HepG2 (cell line): ENCODE data around the gene RBPMS2. TPM values are rescaled to one million over a fixed set of nuclear protein-coding genes. Genes with fewer than 3 reads are reported as not detected.
A peak's percentile ranks its signal among the peaks of the same experiment; 100 is the strongest.

Source experiments
- ATAC-seq: fragments of 200-7000 bp; cut with Tn5 transposase; 3 replicates; pipeline ENCODE4 v1.9.1; 2020; ENCODE audit warnings: mild to moderate bottlenecking, moderate library complexity
- BruUV-seq: library from RNA; stranded (reverse); fragments of 400-500 nt; replicated peaks from 2 replicates; lab custom pipeline; 2021; lab: Mats Ljungman, UMichigan
- CTCF ChIA-PET: fragments of 300-600 bp; formaldehyde crosslinking; extraction: SDS; loops from one replicate; lab custom pipeline; 2021; ENCODE audit warnings: low total read pairs, inconsistent platforms, low intra/inter-chr PET ratio; lab: Yijun Ruan, JAX
- POLR2A ChIA-PET: fragments of 350-600 bp; sonication (Branson Sonifier 250); formaldehyde crosslinking; loops from one replicate; lab custom pipeline; 2020; ENCODE audit warnings: antibody characterized with exemption, inconsistent platforms; lab: Yijun Ruan, JAX
- DNase-seq: peaks from one replicate; pipeline ENCODE4 v3.0.0-alpha.2; 2015; ENCODE audit warnings: low spot score
- FAIRE-seq: peaks from 3 replicates; lab custom pipeline; 2011; peaks lifted over from hg19 to GRCh38; lab: Jason Lieb, UNC
- H2AFZ ChIP-seq: one replicate; pipeline ENCODE4 v1.6.1; 2011; ENCODE audit warnings: low read length, inconsistent platforms
- H3K27ac ChIP-seq: fragments of 300-600 bp; 3 replicates; pipeline ENCODE4 v1.8.0; 2011; ENCODE audit warnings: mixed run types, mild to moderate bottlenecking, mixed read lengths, low read length, inconsistent platforms; ENCODE audit not compliant: insufficient read depth; ENCODE audit errors: extremely low read length
- H3K27me3 ChIP-seq, 2 experiments: fragments of 200-600 bp in 1 of 2; 2 replicates in 1 of 2; 3 replicates in 1 of 2; pipeline versions ENCODE4 v1.6.0 to v1.8.0; 2011; ENCODE audit warnings: low read length in 2 of 2, mild to moderate bottlenecking in 2 of 2, moderate library complexity in 2 of 2, inconsistent platforms in 1 of 2; ENCODE audit not compliant: insufficient read depth in 2 of 2, control insufficient read depth in 1 of 2
- H3K36me3 ChIP-seq, 2 experiments: fragments of 200-600 bp in 1 of 2; replicated peaks in 1 of 2; 2 replicates in 1 of 2; 3 replicates in 1 of 2; pipeline versions ENCODE4 v1.5.1 to v1.8.0; 2011; ENCODE audit warnings: low read length in 2 of 2, inconsistent platforms in 1 of 2; ENCODE audit not compliant: insufficient read depth in 2 of 2, control insufficient read depth in 1 of 2
- H3K4me1 ChIP-seq: 2 replicates; pipeline ENCODE4 v1.5.1; 2012; ENCODE audit warnings: low read length, inconsistent platforms; ENCODE audit not compliant: insufficient read depth
- H3K4me2 ChIP-seq: 2 replicates; pipeline ENCODE4 v1.6.0; 2011; ENCODE audit warnings: low read depth, low read length, inconsistent platforms
- H3K4me3 ChIP-seq, 3 experiments: fragments of 200-600 bp in 1 of 3; sonication (generic), shearing (Covaris generic) in 1 of 3; replicated peaks in 1 of 3; 2 replicates each; pipeline ENCODE4 v1.5.1; 2011 to 2016; ENCODE audit warnings: low read length in 3 of 3, inconsistent platforms in 2 of 3, low read depth in 2 of 3, mild to moderate bottlenecking in 2 of 3, control low read depth in 1 of 3, mixed read lengths in 1 of 3; ENCODE audit not compliant: insufficient read depth in 1 of 3
- H3K79me2 ChIP-seq: one replicate; pipeline ENCODE4 v1.6.1; 2011; ENCODE audit warnings: low read length, inconsistent platforms; ENCODE audit not compliant: insufficient read depth
- H3K9ac ChIP-seq: 2 replicates; pipeline ENCODE4 v1.6.0; 2011; ENCODE audit warnings: mild to moderate bottlenecking, low read depth, low read length, inconsistent platforms; ENCODE audit not compliant: insufficient read depth
- H3K9me3 ChIP-seq: 2 replicates; pipeline ENCODE4 v1.5.1; 2012; ENCODE audit warnings: mild to moderate bottlenecking, low read length
- H4K20me1 ChIP-seq: 2 replicates; pipeline ENCODE4 v1.6.0; 2011; ENCODE audit warnings: inconsistent platforms, mild to moderate bottlenecking, low read length, moderate library complexity; ENCODE audit not compliant: insufficient read depth
- ATM ChIP-seq: fragments of 450-650 bp; IDR thresholded peaks from 2 replicates; pipeline ENCODE4 v1.7.1; 2017; ENCODE audit warnings: mild to moderate bottlenecking, borderline replicate concordance
- EZH2 ChIP-seq: conservative IDR thresholded peaks from 2 replicates; pipeline ENCODE4 v1.6.1; 2012; ENCODE audit warnings: mild to moderate bottlenecking, low read depth, low read length, moderate library complexity
- MAZ ChIP-seq, 2 experiments: sonication (generic) in 1 of 2; formaldehyde crosslinking in 1 of 2; IDR thresholded peaks; 2 replicates each; pipeline versions ENCODE4 v1.5.0 to v1.6.1; 2012 to 2020; ENCODE audit warnings: low read depth in 2 of 2, mild to moderate bottlenecking in 2 of 2, borderline replicate concordance in 1 of 2, improper control_type of control experiment in 1 of 2, low read length in 1 of 2, missing genetic modification reagents in 1 of 2, moderate library complexity in 1 of 2
- NFRKB ChIP-seq: fragments of 450-650 bp; IDR thresholded peaks from 2 replicates; pipeline ENCODE4 v1.6.1; 2017
- PLSCR1 ChIP-seq: sonication (generic); formaldehyde crosslinking; IDR thresholded peaks from 2 replicates; pipeline ENCODE4 v1.5.0; 2020; ENCODE audit warnings: missing genetic modification reagents, mild to moderate bottlenecking, borderline replicate concordance
- RARG ChIP-seq: sonication (generic); formaldehyde crosslinking; IDR thresholded peaks from 2 replicates; pipeline ENCODE4 v1.4.0; 2020; ENCODE audit warnings: low read depth, mild to moderate bottlenecking, missing genetic modification reagents
- YEATS4 ChIP-seq: sonication (generic); formaldehyde crosslinking; IDR thresholded peaks from 2 replicates; pipeline ENCODE4 v1.4.0; 2020; ENCODE audit warnings: missing genetic modification reagents, borderline replicate concordance
- ZBTB26 ChIP-seq: IDR thresholded peaks from 2 replicates; pipeline ENCODE4 v1.6.1; 2016; ENCODE audit warnings: missing compliant biosample characterization, missing genetic modification reagents, borderline replicate concordance
- ZBTB7A ChIP-seq: sonication (generic); formaldehyde crosslinking; IDR thresholded peaks from 2 replicates; pipeline ENCODE4 v1.8.0; 2022; ENCODE audit warnings: mild to moderate bottlenecking, missing genetic modification reagents
- ZFP91 ChIP-seq: sonication (generic); formaldehyde crosslinking; IDR thresholded peaks from 2 replicates; pipeline ENCODE4 v1.9.0; 2022; ENCODE audit warnings: missing genetic modification reagents, mild to moderate bottlenecking, borderline replicate concordance
- ZNF430 ChIP-seq: sonication (generic); formaldehyde crosslinking; IDR thresholded peaks from 2 replicates; pipeline ENCODE4 v1.9.0; 2021; ENCODE audit warnings: mild to moderate bottlenecking, missing genetic modification reagents
- ZNF577 ChIP-seq: sonication (generic); formaldehyde crosslinking; IDR thresholded peaks from 2 replicates; pipeline ENCODE4 v1.4.0; 2020; ENCODE audit warnings: mild to moderate bottlenecking, low read depth, missing genetic modification reagents, borderline replicate concordance
- ZNF777 ChIP-seq: sonication (generic); formaldehyde crosslinking; IDR thresholded peaks from 2 replicates; pipeline ENCODE4 v1.4.0; 2020; ENCODE audit warnings: missing genetic modification reagents
- WGBS: methylation state at CpG from one replicate; pipeline ENCODE4 v1.1.6; 2017; ENCODE audit warnings: low lambda C conversion rate; 5-methylcytosine and 5-hydroxymethylcytosine counted together
- in situ Hi-C: cut with HindIII; loops from 2 replicates; pipeline ENCODE4 v1.10.0; 2017; ENCODE audit warnings: low pct_unique_long_range_greater_than_20kb; ENCODE audit not compliant: extremely low pct_ligation_motif_present
- intact Hi-C: fragments of 100-400 bp; cut with micrococcal nuclease; formaldehyde crosslinking; loops from one replicate; pipeline ENCODE4 v1.10.0; 2022; ENCODE audit not compliant: unreplicated experiment
- polyA plus RNA-seq, 8 experiments: library from polyadenylated mRNA; depleted of rRNA in 3 of 8; stranded (reverse) in 7 of 8; unstranded in 1 of 8; fragments of >200 nt; fragmentation: Illumina TruSeq in 4 of 8; extraction: Trizol in 4 of 8; gene quantifications; 2 replicates each; pipeline versions ENCODE4 v1.2.1 to v1.2.3, GENCODE V29; 2011 to 2016; ENCODE audit warnings: low read depth in 4 of 8, missing spikeins in 1 of 8, mixed read lengths in 1 of 8; ENCODE audit not compliant: insufficient read depth in 1 of 8
- total RNA-seq, 5 experiments: library from RNA; depleted of rRNA; stranded (reverse); fragments of >200 nt; fragmentation: Illumina TruSeq; extraction: Trizol; gene quantifications; 2 replicates each; pipeline ENCODE4 v1.2.3, GENCODE V29; 2016; ENCODE audit warnings: low read depth in 1 of 5

RBPMS2 gene
- total and polyA plus RNA-seq, 2 of the 13 experiments (the other 11 are each of a cell fraction or from before 2014, with no cell fraction given): 0.08 TPM; not detected in 1

GRCh38 chr15:64774629-64775493 is 528 bp downstream of the RBPMS2 start (continued):
- TF ChIP-seq ZNF577 (CRISPR knock-in tag) (no peak), ZNF777 (peak; percentile 82), NFRKB (no peak), ATM (no peak), ZBTB7A (CRISPR knock-in tag) (no peak), PLSCR1 (CRISPR knock-in tag) (no peak), MAZ (IDR thresholded peaks at IDR 0.05; ENCODE audit: borderline replicate concordance, low read depth, low read length) (no peak), MAZ (CRISPR knock-in tag; IDR thresholded peaks at IDR 0.05; ENCODE audit: low read depth) (0 out of 2 replicates have a peak, but pooled peaks have one; percentile 25)

- H3K4me1 ChIP-seq: peaks cover 8% of the 10 kb centered on the region; the same call in 1 of the 2 replicates
- 70% methylated on average over 17 of the region's 21 CpGs for WGBS
- no peak overlapping the region for H3K27ac ChIP-seq
- no peak for TF ChIP-seq ZBTB26 (CRISPR knock-in tag)
- peak; percentile 43; the same call in 1 of the 2 replicates for TF ChIP-seq ZFP91
- 0 out of 2 replicates have a peak, but pooled peaks have one; percentile 37 for TF ChIP-seq EZH2
- TF ChIP-seq YEATS4 (CRISPR knock-in tag): no peak
- no peak for TF ChIP-seq ZNF430 (CRISPR knock-in tag)
- TF ChIP-seq RARG (CRISPR knock-in tag): no peak
- POLR2A ChIA-PET: no interaction called here
- CTCF ChIA-PET: no interaction called here
- peak overlapping the region; percentile 65; the same call in 1 of the 2 replicates for H3K4me2 ChIP-seq
- no peaks in the 10 kb centered on the region for H3K9me3 ChIP-seq
- in situ Hi-C loops: no loop called here
- no peaks in the 10 kb centered on the region for H3K79me2 ChIP-seq
- H3K9ac ChIP-seq: no peak overlapping the region
- peaks cover 7 to 45% of the 10 kb centered on the region in 2 experiments; a peak in 4 of 5 replicates for H3K27me3 ChIP-seq
- no peaks in the 10 kb centered on the region for H4K20me1 ChIP-seq
- ATAC-seq (peak; percentile 10; the same call in 2 of the 3 replicates), DNase-seq (no peak), FAIRE-seq (no peak)
- H3K4me3 ChIP-seq: no peak overlapping the region
- intact Hi-C loops: no loop called here
- H3K36me3 ChIP-seq: no peaks in the 10 kb centered on the region
- H2AFZ ChIP-seq: no peak overlapping the region
- BruUV-seq: no TSS peak
Measured at GRCh38 chr15:64774037-64774628, 1.3 kb downstream of the RBPMS2 start.
